Neuron (in vitro differentiated cells): ENCODE results near the gene GSN.

Source experiments
- H2AFZ ChIP-seq: one replicate; pipeline ENCODE4 v1.6.1; 2013; ENCODE audit warnings: low read depth, mild to moderate bottlenecking, inconsistent platforms, low read length, moderate library complexity
- H3K27me3 ChIP-seq: one replicate; pipeline ENCODE4 v1.6.1; 2013; ENCODE audit warnings: low read length; ENCODE audit not compliant: insufficient read depth
- H3K36me3 ChIP-seq: one replicate; pipeline ENCODE4 v1.6.1; 2013; ENCODE audit warnings: low read length; ENCODE audit not compliant: insufficient read depth
- H3K4me1 ChIP-seq: one replicate; pipeline ENCODE4 v1.6.1; 2013; ENCODE audit warnings: low read length; ENCODE audit not compliant: insufficient read depth
- H3K4me3 ChIP-seq: 2 replicates; pipeline ENCODE4 v1.5.1; 2013; ENCODE audit warnings: mild to moderate bottlenecking, low read length, moderate library complexity
- H3K9me3 ChIP-seq: one replicate; pipeline ENCODE4 v1.6.1; 2013; ENCODE audit warnings: low read length

GSN gene

GRCh38 chr9:121300283-121301119 lies 32.5 kb downstream of the GSN start:
- Histone ChIP-seq H3K27me3 (no peaks in the 10 kb centered on the region), H2AFZ (no peak overlapping the region), H3K9me3 (no peaks in the 10 kb centered on the region), H3K36me3 (no peaks in the 10 kb centered on the region), H3K4me1 (peaks cover 14% of the 10 kb centered on the region), H3K4me3 (no peak overlapping the region)

- H3K4me3 ChIP-seq = no peak overlapping the region
- no peak overlapping the region for H2AFZ ChIP-seq
- no peaks in the 10 kb centered on the region for H3K27me3 ChIP-seq
- H3K4me1 ChIP-seq = peaks cover 12% of the 10 kb centered on the region
- no peaks in the 10 kb centered on the region for H3K9me3 ChIP-seq
- H3K36me3 ChIP-seq = no peaks in the 10 kb centered on the region
Measured at GRCh38 chr9:121301881-121302286, 33.9 kb downstream of the GSN start.

GRCh38 chr9:121302341-121302740 lies 34.4 kb downstream of the GSN start:
- no peaks in the 10 kb centered on the region for H3K36me3 ChIP-seq
- H3K9me3 ChIP-seq = no peaks in the 10 kb centered on the region
- H2AFZ ChIP-seq = no peak overlapping the region
- no peaks in the 10 kb centered on the region for H3K27me3 ChIP-seq
- H3K4me1 ChIP-seq = peaks cover 10% of the 10 kb centered on the region
- H3K4me3 ChIP-seq = no peak overlapping the region

GRCh38 chr9:121302786-121303185 lies 34.8 kb downstream of the GSN start:
- Histone ChIP-seq H2AFZ (no peak overlapping the region), H3K9me3 (no peaks in the 10 kb centered on the region), H3K4me3 (no peak overlapping the region), H3K4me1 (peaks cover 9% of the 10 kb centered on the region), H3K27me3 (no peaks in the 10 kb centered on the region), H3K36me3 (no peaks in the 10 kb centered on the region)

GRCh38 chr9:121303456-121304451 lies 35.8 kb downstream of the GSN start:
- no peaks in the 10 kb centered on the region for H3K27me3 ChIP-seq
- H3K36me3 ChIP-seq = no peaks in the 10 kb centered on the region
- H2AFZ ChIP-seq = no peak overlapping the region
- H3K9me3 ChIP-seq = no peaks in the 10 kb centered on the region
- H3K4me1 ChIP-seq = no peaks in the 10 kb centered on the region
- H3K4me3 ChIP-seq = no peak overlapping the region

- Histone ChIP-seq H3K4me1 (no peaks in the 10 kb centered on the region), H3K27me3 (no peaks in the 10 kb centered on the region), H3K36me3 (no peaks in the 10 kb centered on the region), H3K4me3 (no peak overlapping the region), H3K9me3 (no peaks in the 10 kb centered on the region), H2AFZ (no peak overlapping the region)
Measured at GRCh38 chr9:121304707-121305106, 36.7 kb downstream of the GSN start.

- Histone ChIP-seq H3K4me1 (no peaks in the 10 kb centered on the region), H3K36me3 (no peaks in the 10 kb centered on the region), H3K4me3 (no peak overlapping the region), H3K27me3 (no peaks in the 10 kb centered on the region), H3K9me3 (no peaks in the 10 kb centered on the region), H2AFZ (no peak overlapping the region)
Measured at GRCh38 chr9:121305269-121305994, 37.5 kb downstream of the GSN start.

- Histone ChIP-seq H3K36me3 (no peaks in the 10 kb centered on the region), H2AFZ (no peak overlapping the region), H3K4me1 (no peaks in the 10 kb centered on the region), H3K4me3 (no peak overlapping the region), H3K9me3 (no peaks in the 10 kb centered on the region), H3K27me3 (no peaks in the 10 kb centered on the region)
Measured at GRCh38 chr9:121307976-121308375, 40.0 kb downstream of the GSN start.

GRCh38 chr9:121308765-121309164 lies 40.8 kb downstream of the GSN start:
- H3K36me3 ChIP-seq = no peaks in the 10 kb centered on the region
- no peaks in the 10 kb centered on the region for H3K27me3 ChIP-seq
- no peaks in the 10 kb centered on the region for H3K4me1 ChIP-seq
- no peak overlapping the region for H2AFZ ChIP-seq
- H3K9me3 ChIP-seq = no peaks in the 10 kb centered on the region
- H3K4me3 ChIP-seq = no peak overlapping the region

- H3K27me3 ChIP-seq = no peaks in the 10 kb centered on the region
- H3K4me3 ChIP-seq = no peak overlapping the region
- H3K9me3 ChIP-seq = no peaks in the 10 kb centered on the region
- H2AFZ ChIP-seq = no peak overlapping the region
- H3K4me1 ChIP-seq = no peaks in the 10 kb centered on the region
- H3K36me3 ChIP-seq = no peaks in the 10 kb centered on the region
Measured at GRCh38 chr9:121309171-121309570, 41.2 kb downstream of the GSN start.

GRCh38 chr9:121309833-121310425 lies 42.0 kb downstream of the GSN start:
- Histone ChIP-seq H3K27me3 (no peaks in the 10 kb centered on the region), H2AFZ (no peak overlapping the region), H3K9me3 (no peaks in the 10 kb centered on the region), H3K4me3 (no peak overlapping the region), H3K36me3 (no peaks in the 10 kb centered on the region), H3K4me1 (no peaks in the 10 kb centered on the region)

GRCh38 chr9:121310571-121310970 lies 42.6 kb downstream of the GSN start:
- Histone ChIP-seq H3K27me3 (no peaks in the 10 kb centered on the region), H3K9me3 (no peaks in the 10 kb centered on the region), H3K36me3 (no peaks in the 10 kb centered on the region), H3K4me1 (no peaks in the 10 kb centered on the region), H3K4me3 (no peak overlapping the region), H2AFZ (no peak overlapping the region)
